GM21576 (cell line): ENCODE results near the gene RMDN3.

Experiments used
- ATAC-seq: cut with Tn5 transposase; IDR thresholded peaks from one replicate; pipeline ENCODE4 v1.9.1; 2021; ENCODE audit warnings: mild to moderate bottlenecking, moderate library complexity; ENCODE audit not compliant: unreplicated experiment

The RMDN3 gene, protein sequence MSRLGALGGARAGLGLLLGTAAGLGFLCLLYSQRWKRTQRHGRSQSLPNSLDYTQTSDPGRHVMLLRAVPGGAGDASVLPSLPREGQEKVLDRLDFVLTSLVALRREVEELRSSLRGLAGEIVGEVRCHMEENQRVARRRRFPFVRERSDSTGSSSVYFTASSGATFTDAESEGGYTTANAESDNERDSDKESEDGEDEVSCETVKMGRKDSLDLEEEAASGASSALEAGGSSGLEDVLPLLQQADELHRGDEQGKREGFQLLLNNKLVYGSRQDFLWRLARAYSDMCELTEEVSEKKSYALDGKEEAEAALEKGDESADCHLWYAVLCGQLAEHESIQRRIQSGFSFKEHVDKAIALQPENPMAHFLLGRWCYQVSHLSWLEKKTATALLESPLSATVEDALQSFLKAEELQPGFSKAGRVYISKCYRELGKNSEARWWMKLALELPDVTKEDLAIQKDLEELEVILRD

DNA sequence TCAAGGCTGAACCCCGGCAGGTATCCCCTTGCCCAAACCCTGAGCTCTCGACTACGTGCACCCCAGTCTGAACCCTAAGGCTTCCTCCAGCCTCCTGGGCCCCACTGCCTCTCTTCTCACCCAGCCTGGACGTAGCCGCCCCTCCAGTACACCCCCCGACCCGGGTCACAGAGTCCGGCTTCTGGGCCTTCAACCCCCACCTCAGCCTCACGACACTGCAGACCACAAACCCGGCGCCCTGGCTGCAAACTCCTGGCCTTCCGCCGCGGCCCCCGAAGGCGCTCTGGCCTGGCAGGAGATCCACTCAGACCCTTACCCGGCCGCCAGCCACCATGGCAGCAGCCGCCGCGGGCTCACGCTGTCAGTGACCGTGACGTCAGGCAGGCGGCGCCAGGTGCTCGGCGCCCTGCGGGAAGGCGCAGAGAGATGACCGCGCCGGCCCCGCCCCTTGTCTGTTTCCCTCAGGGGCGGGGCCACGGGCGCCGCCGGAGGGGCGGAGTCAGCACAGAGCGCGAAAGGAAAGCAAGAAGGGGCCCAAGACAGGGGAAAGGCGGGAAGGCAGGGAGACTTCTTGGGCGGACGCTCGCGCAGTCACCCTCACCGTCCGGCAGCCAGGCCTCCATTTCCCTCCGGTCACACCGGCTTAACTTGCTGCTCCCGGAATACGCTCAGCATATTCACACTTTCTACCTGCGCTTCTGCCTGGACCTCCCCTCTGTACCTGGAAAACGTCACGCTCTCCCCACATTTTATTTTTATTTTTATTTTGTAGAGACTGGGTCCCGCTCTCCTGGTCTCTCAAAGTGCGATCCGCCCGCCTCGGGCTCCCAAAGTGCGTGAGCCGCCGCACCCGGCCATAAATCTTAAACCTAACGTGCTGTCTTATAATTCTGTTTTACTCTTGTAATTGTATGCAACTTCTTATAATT lies at the start of gene RMDN3:
RMDN3 (minus strand) TSS at position 372 of the 929 bp plus-strand sequence. CDS start 471 bp downstream, outside the sequence.
- ATAC-seq, result peak; percentile 61

DNA sequence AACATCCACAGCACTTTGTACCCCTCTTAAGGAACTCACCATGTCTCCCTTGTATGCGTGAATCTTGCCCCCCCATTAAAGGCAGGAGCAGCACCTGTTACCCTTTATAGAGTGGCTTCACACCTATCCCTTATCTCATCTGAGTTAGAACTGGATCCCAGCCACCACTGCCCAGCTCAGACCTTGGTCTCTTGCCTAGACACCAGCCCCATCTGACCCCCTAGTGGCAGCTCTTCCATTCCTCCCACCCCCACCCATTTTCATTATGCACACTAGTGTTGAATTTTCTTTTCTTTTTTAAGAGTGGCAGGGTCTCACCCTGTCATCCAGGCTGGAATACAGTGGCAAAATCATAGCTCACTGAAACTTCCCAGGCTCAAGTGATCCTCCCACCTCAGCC lies 48.6 kb upstream of the RMDN3 start:
- ATAC-seq, result no peak

DNA sequence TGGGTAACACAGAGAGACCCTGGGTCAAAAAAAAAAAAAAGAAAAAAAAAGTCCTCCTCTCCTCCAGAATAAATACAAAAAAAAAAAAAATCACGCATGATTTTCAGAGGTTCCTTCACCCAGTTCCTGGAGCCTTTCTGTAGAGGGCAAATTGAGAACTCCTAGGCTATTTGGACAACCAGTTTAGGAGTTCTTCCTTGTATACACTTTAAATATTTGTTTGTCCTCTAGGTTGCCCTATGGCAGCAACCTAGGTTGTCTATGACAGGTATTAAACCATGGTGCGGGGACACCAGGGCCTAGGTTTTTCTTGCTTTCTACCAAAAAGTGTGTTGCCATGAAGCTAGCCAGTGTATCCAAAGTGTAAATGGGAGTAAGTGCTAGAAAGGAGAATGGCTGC lies 48.0 kb upstream of the RMDN3 start:
- ATAC-seq, result no peak

DNA sequence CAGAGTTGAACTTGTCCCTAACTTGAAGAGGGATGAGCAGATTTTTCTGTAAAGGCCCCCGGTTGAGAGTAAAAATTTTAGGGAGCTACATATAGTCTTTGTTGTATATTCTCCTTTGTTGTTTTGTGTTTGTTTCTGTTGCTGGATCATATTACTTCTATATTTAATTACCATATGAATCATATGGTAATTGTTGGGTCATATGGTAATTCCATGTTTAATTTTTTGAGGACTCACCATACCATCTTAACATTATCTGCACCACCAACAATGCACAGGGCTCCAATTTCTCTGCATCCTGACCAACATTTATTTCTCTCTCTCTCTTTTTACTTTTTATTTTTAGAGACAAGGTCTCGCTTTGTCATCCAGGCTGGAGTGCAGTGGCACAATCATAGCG lies 44.5 kb upstream of the RMDN3 start:
- ATAC-seq, result no peak

DNA sequence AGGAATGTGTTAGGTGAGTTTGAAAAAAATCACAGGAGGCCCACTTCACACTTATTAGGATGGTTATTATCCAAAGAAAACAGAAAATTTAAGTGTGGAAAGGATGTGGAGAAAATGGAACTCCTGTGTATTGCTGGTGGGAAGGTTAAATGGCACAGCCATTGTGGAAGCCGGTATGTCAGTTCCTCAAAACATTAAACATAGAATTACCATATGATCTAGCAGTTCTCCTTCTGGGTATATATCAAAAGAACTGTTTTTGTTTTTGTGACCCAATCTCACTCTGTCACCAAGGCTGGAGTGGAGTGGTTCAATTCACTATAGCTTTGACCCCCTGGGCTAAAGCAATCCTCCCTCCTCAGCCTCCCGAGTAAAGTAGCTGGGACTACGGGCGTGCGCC lies 41.5 kb upstream of the RMDN3 start:
- ATAC-seq, result no peak

DNA sequence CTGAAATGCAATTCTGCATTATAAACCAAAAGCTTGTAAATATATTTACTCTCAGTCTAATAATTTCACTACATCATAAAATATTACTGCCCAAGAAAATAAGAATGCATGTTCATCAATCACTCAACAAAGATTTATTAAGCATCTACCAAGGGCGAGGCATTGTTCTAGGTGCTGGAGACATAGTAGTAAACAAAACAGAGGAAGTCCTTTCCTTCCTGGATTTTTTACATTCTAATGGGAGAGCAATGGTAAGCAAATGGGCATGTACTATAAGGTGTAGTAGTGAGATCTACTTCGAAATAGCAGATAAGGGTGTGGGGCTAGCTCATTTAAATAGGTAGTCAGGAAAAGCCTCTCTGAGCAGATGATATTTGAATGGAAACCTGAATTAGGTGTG lies 41.0 kb upstream of the RMDN3 start:
- ATAC-seq, result no peak

DNA sequence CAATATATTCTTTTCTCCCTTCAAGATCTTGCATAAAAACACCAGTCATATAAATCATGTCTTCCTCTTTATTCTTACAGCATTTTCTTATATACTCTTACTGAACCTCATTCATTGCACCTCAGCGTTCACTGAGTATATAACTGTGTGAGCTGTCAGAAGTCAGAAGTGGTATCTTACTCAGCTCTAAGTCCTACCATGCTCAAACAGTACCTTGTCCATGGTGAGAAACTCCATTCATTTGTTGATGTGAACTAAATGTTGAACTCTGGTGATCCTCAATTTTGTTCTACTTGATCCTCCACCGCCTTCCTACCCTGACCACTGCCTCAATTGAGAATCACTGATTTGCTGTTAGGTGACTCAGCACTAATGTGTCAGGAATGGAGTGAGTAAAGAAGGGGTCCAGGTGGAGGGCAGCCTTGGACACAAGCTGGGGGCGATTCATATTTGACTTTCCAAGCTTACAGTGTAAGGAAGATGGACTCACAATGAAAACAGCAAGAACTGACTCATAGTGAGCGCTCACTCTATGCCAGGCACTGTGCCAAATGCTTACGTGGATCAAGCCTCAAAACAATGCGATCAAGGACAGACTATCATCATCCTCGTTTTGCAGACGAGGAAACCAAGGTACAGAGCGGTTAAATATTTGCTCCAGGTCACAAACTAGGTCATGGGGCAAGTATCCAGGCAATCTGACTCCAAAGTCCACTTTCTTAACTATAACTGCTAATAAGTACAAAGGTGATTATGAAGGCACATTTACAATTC lies 38.3 kb upstream of the RMDN3 start:
- ATAC-seq, result no peak

DNA sequence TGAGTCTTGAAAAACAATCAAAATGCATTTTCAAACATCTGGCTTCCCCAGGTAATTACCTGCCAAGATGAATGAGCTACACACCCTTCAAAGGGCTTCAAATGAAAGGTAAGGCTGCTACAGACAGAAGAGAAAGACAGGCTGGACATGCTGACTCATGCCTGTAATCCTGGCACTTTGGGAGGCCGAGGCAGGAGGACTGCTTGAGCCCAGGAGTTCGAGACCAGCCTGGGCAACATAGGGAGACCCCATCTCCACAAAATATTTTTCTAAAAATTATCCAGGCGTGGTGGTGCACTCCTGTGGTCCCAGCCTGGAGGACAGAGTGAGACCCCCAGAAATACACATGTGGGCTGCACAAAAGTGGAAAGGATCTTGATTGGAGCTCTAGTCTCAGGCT lies 37.3 kb upstream of the RMDN3 start:
- ATAC-seq, result no peak

DNA sequence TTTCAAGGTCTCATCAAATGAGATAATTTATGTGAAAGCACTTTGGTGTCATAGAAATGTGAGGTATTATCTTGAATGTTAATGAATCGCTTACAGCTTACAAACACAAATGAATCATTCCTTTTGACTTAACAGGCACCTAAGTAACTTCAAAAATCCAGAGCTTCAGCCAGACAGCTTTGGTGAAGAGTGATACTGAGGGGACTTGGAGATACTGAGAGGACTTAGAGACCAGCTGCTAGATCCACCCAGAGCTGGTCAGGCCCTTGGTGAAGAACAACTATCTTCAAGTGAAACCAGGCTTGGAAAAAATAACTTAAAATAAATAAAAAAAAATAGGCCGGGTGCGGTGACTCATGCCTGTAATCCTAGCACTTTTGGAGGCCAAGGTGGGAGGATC lies 35.7 kb upstream of the RMDN3 start:
- ATAC-seq, result no peak

DNA sequence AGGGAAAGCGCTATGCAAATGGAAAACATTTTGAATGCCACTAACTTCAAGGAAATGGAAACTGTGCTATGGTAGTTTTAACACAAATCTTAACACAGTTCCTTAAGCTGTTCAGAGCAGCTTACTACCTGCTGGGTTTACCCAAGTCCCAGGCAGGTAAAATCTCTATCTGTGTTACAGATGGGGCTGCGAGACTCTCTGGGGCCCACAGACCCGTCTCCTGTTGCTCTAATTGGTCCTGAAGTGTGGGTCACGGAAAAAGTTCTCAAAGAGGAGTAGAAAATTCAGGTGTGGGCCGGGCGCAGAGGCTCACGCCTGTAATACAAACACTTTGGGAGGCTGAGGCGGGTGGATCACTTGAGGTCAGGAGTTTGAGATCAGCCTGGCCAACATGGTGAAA lies 34.9 kb upstream of the RMDN3 start:
- no peak for ATAC-seq

DNA sequence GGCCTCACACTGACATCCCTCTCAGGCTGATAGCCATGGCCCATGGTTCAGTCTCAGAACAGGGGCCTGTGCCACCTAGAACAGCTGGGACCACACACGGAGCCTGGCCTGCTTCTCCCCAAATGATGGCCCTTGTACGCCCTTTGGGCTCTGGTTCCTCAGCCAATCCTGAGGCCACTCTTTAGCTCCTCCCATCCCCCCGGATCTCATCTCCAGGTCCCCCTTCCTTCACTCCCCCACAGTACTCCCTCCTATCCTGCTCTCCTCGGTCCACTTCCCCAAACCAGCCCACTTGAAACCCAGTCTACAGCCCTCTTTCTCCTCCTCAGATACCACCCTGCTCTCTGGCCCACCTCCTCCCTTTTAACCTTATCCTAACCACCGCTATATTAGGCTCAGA lies 34.1 kb upstream of the RMDN3 start:
- no peak for ATAC-seq

DNA sequence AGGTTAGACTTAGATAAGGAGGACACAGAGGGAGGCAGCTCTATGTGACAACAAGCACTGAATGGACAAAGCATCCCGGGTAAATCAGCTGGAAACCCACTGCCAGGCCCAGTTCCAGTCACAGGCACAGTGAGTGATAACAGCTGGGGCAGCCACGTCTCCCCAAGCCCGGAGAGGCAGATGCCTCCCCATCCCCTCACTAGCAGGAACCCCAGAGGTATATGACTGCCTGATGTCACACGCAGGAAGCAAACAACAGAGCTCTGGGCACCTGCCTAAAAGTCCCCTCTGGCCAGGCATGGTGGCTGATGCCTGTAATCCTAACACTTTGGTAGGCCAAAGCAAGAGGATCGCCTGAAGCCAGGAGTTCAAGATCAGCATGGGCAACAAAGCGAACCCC lies 32.9 kb upstream of the RMDN3 start:
- no peak for ATAC-seq

DNA sequence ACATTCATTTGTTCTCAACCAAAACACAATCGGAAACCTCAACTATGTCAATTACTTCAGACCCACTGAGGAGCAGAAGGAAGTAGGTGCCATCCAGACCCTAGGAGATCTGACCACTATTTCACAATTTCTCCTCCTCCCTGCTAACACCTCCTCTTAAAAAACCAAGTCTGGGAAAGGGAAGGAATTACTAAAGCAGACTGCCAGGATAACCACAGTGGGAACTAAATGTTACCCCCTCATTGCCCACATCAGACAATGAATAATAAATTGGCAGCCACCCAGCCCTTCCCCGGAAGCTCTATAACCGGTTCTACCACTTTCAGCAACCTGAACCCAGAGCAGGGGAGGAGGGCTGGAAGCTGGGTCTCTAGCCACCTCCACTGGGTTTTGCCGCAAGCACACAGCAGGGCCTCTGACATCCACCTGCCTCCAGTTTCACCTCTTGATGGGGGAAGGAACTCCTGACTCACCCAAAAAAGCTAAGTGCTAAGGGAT lies 32.3 kb upstream of the RMDN3 start:
- no peak for ATAC-seq

DNA sequence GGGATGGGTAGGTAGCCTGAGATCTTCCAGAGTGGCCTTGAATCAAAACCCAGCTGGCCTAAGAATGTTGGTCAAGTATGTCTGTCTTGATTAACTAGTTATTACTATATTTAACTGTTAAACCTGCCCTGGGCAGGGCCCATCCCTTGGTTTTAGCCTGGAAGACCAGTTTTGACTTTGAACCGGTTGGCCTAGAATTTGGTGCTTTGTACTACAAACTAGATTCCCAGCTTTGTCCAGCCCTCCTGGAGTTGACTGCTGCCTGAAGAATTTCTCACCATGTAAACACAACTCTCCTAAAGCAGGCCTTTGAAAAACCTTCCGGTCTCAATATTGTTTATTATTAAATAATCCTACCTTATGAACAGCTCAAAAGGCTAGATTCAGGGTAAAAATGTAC lies 30.8 kb upstream of the RMDN3 start:
- ATAC-seq, result no peak

DNA sequence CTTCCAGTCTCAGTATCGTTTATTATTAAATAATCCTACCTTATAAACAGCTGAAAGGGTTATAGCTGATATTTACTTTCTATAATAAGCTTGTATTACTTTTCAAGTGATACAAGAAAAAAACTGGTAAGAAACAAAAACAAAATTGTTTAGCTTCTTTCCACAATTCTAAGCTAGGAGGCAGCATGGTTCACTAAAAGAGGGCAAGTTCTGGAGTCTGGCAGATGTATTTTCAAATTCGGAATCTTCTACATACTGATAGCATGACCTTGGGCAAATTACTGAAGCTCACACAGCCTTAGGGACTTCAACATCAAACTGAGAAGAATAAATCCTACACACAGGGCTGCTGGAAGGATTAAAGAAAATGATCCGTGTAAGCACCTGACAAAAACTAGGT lies 30.1 kb upstream of the RMDN3 start:
- no peak for ATAC-seq

DNA sequence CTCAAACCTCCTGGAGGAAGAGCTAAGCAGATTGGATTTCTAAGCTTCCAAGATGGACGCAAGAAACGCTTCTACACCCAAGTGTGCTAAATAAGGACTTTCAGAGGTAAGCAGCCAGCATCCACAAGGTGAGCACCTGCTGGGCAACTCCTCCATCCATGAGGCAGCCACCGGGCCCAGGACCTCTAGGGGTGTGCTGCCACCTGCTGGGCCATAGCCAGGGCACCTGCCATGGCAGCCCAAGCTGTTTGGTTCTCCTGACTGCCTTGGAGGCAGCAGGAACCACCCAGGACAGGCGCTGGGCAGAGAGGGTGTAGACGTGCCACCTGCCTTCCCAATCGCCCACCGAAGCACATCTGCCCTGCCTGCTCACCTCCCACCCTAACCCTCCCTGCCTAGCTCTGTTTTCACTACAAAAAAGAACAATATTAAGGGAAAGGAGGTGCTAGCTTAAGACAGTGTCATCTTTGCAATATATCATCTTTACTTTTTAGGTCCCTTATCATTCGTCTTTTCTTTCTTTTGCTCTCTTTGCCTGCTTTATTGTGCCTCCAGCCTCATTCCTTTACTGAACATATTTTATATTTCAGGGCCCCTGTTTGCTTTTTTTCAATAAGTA lies 27.7 kb upstream of the RMDN3 start:
- ATAC-seq, result no peak

DNA sequence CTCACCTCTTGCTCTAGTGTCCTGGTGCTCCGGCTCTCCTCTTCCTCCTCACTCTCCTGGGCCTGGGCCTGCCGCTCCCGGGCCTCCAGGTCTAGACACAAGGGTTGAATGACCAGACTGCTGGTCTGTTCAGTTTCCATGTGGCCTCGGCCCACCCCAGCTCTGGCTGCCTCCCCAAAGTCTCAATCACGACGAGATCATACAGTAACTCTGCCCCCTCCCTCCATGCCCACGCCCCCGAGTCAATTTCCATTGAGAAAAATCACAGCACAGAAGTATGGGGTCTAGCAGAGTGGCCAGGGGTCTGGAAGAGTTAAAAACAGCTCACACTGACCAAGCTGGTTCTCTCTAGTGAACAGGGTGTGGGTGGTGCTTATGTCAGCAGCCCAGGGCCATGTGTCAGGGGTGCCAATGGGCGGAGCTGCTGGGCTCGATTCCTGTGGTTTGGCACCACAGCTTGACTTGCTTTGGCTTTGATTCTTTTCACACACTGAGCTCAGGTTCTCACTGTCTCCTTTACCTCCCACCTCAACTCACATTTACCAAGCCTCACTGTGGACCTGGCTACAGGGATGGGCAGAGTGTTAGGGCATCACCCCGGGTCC lies 21.6 kb upstream of the RMDN3 start:
- no peak for ATAC-seq

DNA sequence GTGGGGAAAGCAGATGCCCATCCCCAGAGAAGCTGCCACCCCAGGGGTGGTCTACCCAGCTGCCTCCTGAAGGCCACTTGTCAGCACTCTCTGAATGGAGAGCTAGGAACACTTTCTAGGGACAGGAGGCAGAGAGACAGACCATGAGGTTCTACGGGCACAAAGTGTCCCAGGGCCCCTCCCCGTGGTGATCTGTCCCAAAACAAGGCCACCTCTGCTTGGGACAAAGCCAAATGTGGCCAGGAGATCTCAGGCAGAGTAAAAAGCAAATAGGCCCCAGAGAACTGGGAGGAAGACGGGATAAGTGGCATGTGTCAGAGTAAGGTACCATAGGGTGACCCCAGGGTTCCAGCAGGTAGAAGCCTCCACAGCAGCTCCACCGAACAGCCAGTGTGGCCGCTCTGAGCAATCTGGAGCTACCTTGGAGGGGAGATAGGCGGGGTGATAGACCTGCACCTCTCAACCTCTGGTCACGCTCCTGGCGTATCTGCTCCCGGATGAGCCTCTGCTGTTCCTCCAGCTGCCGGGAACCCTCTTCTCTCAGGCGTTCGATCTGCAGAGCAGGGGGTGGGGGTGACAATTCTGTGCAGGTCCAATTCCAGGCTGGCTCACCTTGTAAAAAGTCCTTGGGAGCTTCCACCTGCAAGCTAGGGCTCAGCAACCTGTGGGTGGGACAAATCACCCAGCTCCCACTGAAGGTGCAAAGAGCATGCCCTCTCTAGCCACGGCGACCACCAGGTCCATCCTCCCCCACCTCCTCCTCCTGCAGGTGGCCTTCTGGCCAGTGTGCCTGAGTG lies 20.9 kb upstream of the RMDN3 start:
- ATAC-seq, result no peak

DNA sequence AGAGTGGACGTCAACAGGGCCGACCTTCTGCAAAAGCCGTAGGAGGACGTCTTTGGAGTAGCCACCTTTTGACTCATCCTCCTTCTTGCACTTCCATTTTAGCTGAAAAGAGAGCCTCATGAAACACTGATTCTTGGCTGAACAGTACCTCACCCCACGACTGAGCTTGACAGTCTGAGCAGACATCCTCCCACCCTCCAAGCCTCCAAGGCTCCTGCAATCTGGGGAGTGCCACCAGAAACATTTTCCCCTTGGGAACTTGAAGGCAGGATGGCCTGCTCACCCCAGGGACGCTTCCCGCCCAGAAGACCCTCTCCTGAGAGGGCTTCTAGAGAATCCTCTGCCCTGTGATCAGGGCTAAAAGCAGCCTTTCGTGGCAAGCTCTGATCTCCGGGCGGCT lies 20.0 kb upstream of the RMDN3 start:
- no peak for ATAC-seq
